GM23338 (cell line): ENCODE data around the gene GHRHR. TPM values are rescaled to one million over a fixed set of nuclear protein-coding genes. Genes with fewer than 3 reads are reported as not detected.

ENCODE experiments used
- ATAC-seq: fragments of 200-7000 bp; cut with Tn5 transposase; 3 replicates; pipeline ENCODE4 v1.9.1; 2020
- DNase-seq: peaks from one replicate; pipeline ENCODE4 v3.0.0-alpha.2; 2015; ENCODE audit warnings: low spot score
- H2AFZ ChIP-seq: fragments of 200-600 bp; sonication (generic); 2 replicates; pipeline ENCODE4 v1.8.0; 2016; ENCODE audit warnings: antibody characterized with exemption, mild to moderate bottlenecking, moderate library complexity
- H3F3A ChIP-seq: fragments of 200-600 bp; sonication (generic); replicated peaks from 2 replicates; pipeline ENCODE4 v1.8.0; 2017; ENCODE audit warnings: antibody characterized with exemption, mixed run types, low read depth
- H3K27ac ChIP-seq: fragments of 200-600 bp; sonication (generic); 2 replicates; pipeline ENCODE4 v1.6.1; 2016; ENCODE audit warnings: low read depth
- H3K27me3 ChIP-seq: fragments of 200-600 bp; sonication (generic); 2 replicates; pipeline ENCODE4 v1.8.0; 2016; ENCODE audit warnings: mild to moderate bottlenecking, mixed run types, moderate library complexity; ENCODE audit not compliant: insufficient read depth
- H3K36me3 ChIP-seq: fragments of 200-600 bp; sonication (generic); 2 replicates; pipeline ENCODE4 v1.8.0; 2016; ENCODE audit warnings: mild to moderate bottlenecking; ENCODE audit not compliant: insufficient read depth
- H3K4me1 ChIP-seq: fragments of 200-600 bp; sonication (generic); 2 replicates; pipeline ENCODE4 v1.8.0; 2016; ENCODE audit warnings: mild to moderate bottlenecking, moderate library complexity; ENCODE audit not compliant: insufficient read depth
- H3K4me2 ChIP-seq: fragments of 200-600 bp; sonication (generic); 2 replicates; pipeline ENCODE4 v1.7.1; 2017; ENCODE audit warnings: mixed run types
- H3K4me3 ChIP-seq: fragments of 200-600 bp; sonication (generic); 2 replicates; pipeline ENCODE4 v1.6.1; 2016; ENCODE audit warnings: mixed run types
- H3K79me2 ChIP-seq: fragments of 200-600 bp; sonication (generic); replicated peaks from 2 replicates; pipeline ENCODE4 v1.8.0; 2017; ENCODE audit warnings: mild to moderate bottlenecking; ENCODE audit not compliant: insufficient read depth
- H3K9me2 ChIP-seq: fragments of 200-600 bp; sonication (generic); 2 replicates; pipeline ENCODE4 v1.8.0; 2017; ENCODE audit not compliant: insufficient read depth
- H4K20me1 ChIP-seq: fragments of 200-600 bp; sonication (generic); replicated peaks from 2 replicates; pipeline ENCODE4 v1.8.0; 2017; ENCODE audit warnings: mild to moderate bottlenecking; ENCODE audit not compliant: insufficient read depth
- H3K27ac Mint-ChIP-seq: 2 replicates; pipeline ENCODE4 v1.8.0; 2020; ENCODE audit warnings: inconsistent platforms, mild to moderate bottlenecking, moderate library complexity, mixed read lengths
- H3K27me3 Mint-ChIP-seq: 3 replicates; pipeline ENCODE4 v1.8.0; 2022; ENCODE audit warnings: low read depth, mild to moderate bottlenecking, moderate library complexity, mixed read lengths, inconsistent platforms; ENCODE audit not compliant: insufficient read depth, poor library complexity
- H3K36me3 Mint-ChIP-seq: 3 replicates; pipeline ENCODE4 v1.8.0; 2021; ENCODE audit warnings: low read depth, mild to moderate bottlenecking, inconsistent platforms, moderate library complexity, mixed read lengths
- H3K4me1 Mint-ChIP-seq: 3 replicates; pipeline ENCODE4 v1.8.0; 2020; ENCODE audit warnings: mild to moderate bottlenecking, inconsistent platforms, mixed read lengths
- H3K4me3 Mint-ChIP-seq: 3 replicates; pipeline ENCODE4 v1.8.0; 2021; ENCODE audit warnings: moderate library complexity, mild to moderate bottlenecking, inconsistent platforms, mixed read lengths
- H3K9me3 Mint-ChIP-seq: 3 replicates; pipeline ENCODE4 v1.8.0; 2020; ENCODE audit warnings: moderate library complexity, mild to moderate bottlenecking, inconsistent platforms, mixed read lengths
- CREB1 ChIP-seq: fragments of 250-450 bp; sonication (Bioruptor Pico); IDR thresholded peaks from 2 replicates; pipeline ENCODE4 v1.5.0; 2020; ENCODE audit warnings: low read depth, mild to moderate bottlenecking, moderate library complexity
- CTCF ChIP-seq, 2 experiments: fragments of 200-600 bp in 1 of 2; sonication (generic) in 1 of 2; conservative IDR thresholded peaks; 2 replicates each; pipeline versions ENCODE4 v1.5.1 to v1.6.1; 2016 to 2017; ENCODE audit warnings: antibody characterized with exemption in 2 of 2, low read depth in 2 of 2, mild to moderate bottlenecking in 2 of 2, moderate library complexity in 1 of 2
- ETS1 ChIP-seq: IDR thresholded peaks from 2 replicates; pipeline ENCODE4 v1.6.1; 2016; ENCODE audit warnings: antibody characterized with exemption
- EZH2 ChIP-seq: fragments of 200-600 bp; sonication (generic); IDR thresholded peaks from one replicate; pipeline ENCODE4 v1.8.0; 2017; ENCODE audit warnings: antibody characterized with exemption, mild to moderate bottlenecking, low read depth; ENCODE audit not compliant: unreplicated experiment
- EZH2phosphoT487 ChIP-seq: fragments of 200-600 bp; sonication (generic); IDR thresholded peaks from one replicate; pipeline ENCODE4 v1.8.1; 2018; ENCODE audit warnings: antibody characterized with exemption; ENCODE audit not compliant: unreplicated experiment
- JUNB ChIP-seq: IDR thresholded peaks from one replicate; pipeline ENCODE4 v1.6.1; 2016; ENCODE audit warnings: antibody characterized with exemption; ENCODE audit not compliant: unreplicated experiment
- NANOG ChIP-seq: IDR thresholded peaks from 2 replicates; pipeline ENCODE4 v1.6.1; 2016; ENCODE audit warnings: antibody characterized with exemption, borderline replicate concordance
- POLR2AphosphoS5 ChIP-seq: IDR thresholded peaks from 2 replicates; pipeline ENCODE4 v1.6.1; 2016; ENCODE audit warnings: antibody characterized with exemption, low read depth
- REST ChIP-seq: IDR thresholded peaks from one replicate; pipeline ENCODE4 v1.6.1; 2018; ENCODE audit warnings: antibody characterized with exemption; ENCODE audit not compliant: unreplicated experiment
- STAT1 ChIP-seq: IDR thresholded peaks from one replicate; pipeline ENCODE4 v1.6.1; 2016; ENCODE audit warnings: antibody characterized with exemption; ENCODE audit not compliant: unreplicated experiment
- ZNF331 ChIP-seq: fragments of 250-450 bp; sonication (Bioruptor Pico); IDR thresholded peaks from 2 replicates; pipeline ENCODE4 v1.5.0; 2020; ENCODE audit warnings: low read depth, mild to moderate bottlenecking, moderate library complexity
- polyA plus RNA-seq: library from polyadenylated mRNA; unstranded; fragments of >200 nt; fragmentation: Nextera tagmentation; extraction: Ambion mirVana; gene quantifications from 2 replicates; pipeline ENCODE4 v1.2.1, GENCODE V29; 2016
- total RNA-seq: library from RNA; depleted of rRNA; stranded (reverse); fragments of >200 nt; shearing (Covaris generic); gene quantifications from 2 replicates; pipeline ENCODE4 v1.2.3, GENCODE V29; 2014

The GHRHR gene
- total and polyA plus RNA-seq, 2 experiments from 2014 or later: 2.2 TPM; not detected in 1

GRCh38 chr7:30995536-30995935 is 31.8 kb downstream of the GHRHR start:
- H3K9me3 Mint-ChIP-seq: peaks cover 7% of the 10 kb centered on the region
- Histone ChIP-seq H3K79me2 (no peaks in the 10 kb centered on the region), H3F3A (no peaks in the 10 kb centered on the region), H3K36me3 (no peaks in the 10 kb centered on the region; the same call in 1 of the 2 replicates), H3K9me2 (no peaks in the 10 kb centered on the region), H3K4me1 (no peaks in the 10 kb centered on the region), H3K27me3 (no peaks in the 10 kb centered on the region), H2AFZ (no peak overlapping the region), H3K4me3 (no peak overlapping the region), H3K4me2 (no peak overlapping the region), H3K27ac (no peak overlapping the region), H4K20me1 (no peaks in the 10 kb centered on the region)
- peaks cover 5% of the 10 kb centered on the region for H3K27me3 Mint-ChIP-seq
- H3K4me3 Mint-ChIP-seq: no peak overlapping the region
- H3K36me3 Mint-ChIP-seq: peaks cover 22% of the 10 kb centered on the region
- no peak for TF ChIP-seq REST
- ATAC-seq (no peak), DNase-seq (no peak)
- H3K4me1 Mint-ChIP-seq: peaks cover 11% of the 10 kb centered on the region
- H3K27ac Mint-ChIP-seq: peak overlapping the region; percentile 48; the same call in 1 of the 2 replicates

- Histone ChIP-seq H3K4me2 (no peak overlapping the region), H3K9me2 (no peaks in the 10 kb centered on the region), H3K27me3 (no peaks in the 10 kb centered on the region), H3K36me3 (no peaks in the 10 kb centered on the region; the same call in 1 of the 2 replicates), H2AFZ (no peak overlapping the region), H3K27ac (no peak overlapping the region), H3K4me1 (no peaks in the 10 kb centered on the region), H3K79me2 (no peaks in the 10 kb centered on the region), H3F3A (no peaks in the 10 kb centered on the region), H3K4me3 (no peak overlapping the region), H4K20me1 (no peaks in the 10 kb centered on the region)
- peaks cover 7% of the 10 kb centered on the region for H3K9me3 Mint-ChIP-seq
- H3K27ac Mint-ChIP-seq: peak overlapping the region; percentile 48; the same call in 1 of the 2 replicates
- H3K4me1 Mint-ChIP-seq: peaks cover 12% of the 10 kb centered on the region
- DNase-seq (no peak), ATAC-seq (no peak)
- H3K27me3 Mint-ChIP-seq: peaks cover 3% of the 10 kb centered on the region
- no peak overlapping the region for H3K4me3 Mint-ChIP-seq
- H3K36me3 Mint-ChIP-seq: peaks cover 22% of the 10 kb centered on the region
- TF ChIP-seq CREB1 (CRISPR knock-in tag) (no peak), EZH2 (no peak), CTCF (conservative IDR thresholded peaks at IDR 0.05; ENCODE audit: low read depth in 2 of 2) (no peak), STAT1 (no peak), REST (no peak), EZH2phosphoT487 (no peak), NANOG (no peak), POLR2AphosphoS5 (no peak), ZNF331 (no peak), JUNB (no peak), ETS1 (no peak)
These were observed 32.5 kb downstream of the GHRHR start for GRCh38 chr7:30996256-30996655.
